Measurements from ENCODE around the gene FARP2.

DNA sequence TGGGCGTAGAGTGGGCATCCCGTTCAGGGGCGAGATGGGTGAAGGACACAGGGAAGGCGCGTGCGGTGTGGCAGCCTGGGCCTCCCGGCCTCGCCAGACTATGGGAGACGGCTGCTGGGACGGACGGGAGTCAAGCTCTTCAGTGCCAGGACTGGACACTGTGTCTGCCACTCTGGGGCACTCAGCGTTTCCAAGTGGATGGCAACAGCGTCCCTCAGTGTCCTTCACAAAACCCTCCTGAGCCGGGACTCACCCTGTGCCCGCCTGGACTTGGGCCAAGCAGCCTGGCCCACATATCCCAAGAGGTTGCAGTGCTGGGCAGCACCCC, 186.2 kb downstream of the FARP2 start:
- no peak for TF ChIP-seq POLR2AphosphoS5 (IDR thresholded peaks at IDR 0.05; ENCODE audit: low read depth, low read length)
- TF ChIP-seq, protein P1, sequence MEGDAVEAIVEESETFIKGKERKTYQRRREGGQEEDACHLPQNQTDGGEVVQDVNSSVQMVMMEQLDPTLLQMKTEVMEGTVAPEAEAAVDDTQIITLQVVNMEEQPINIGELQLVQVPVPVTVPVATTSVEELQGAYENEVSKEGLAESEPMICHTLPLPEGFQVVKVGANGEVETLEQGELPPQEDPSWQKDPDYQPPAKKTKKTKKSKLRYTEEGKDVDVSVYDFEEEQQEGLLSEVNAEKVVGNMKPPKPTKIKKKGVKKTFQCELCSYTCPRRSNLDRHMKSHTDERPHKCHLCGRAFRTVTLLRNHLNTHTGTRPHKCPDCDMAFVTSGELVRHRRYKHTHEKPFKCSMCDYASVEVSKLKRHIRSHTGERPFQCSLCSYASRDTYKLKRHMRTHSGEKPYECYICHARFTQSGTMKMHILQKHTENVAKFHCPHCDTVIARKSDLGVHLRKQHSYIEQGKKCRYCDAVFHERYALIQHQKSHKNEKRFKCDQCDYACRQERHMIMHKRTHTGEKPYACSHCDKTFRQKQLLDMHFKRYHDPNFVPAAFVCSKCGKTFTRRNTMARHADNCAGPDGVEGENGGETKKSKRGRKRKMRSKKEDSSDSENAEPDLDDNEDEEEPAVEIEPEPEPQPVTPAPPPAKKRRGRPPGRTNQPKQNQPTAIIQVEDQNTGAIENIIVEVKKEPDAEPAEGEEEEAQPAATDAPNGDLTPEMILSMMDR (IDR thresholded peaks at IDR 0.05), result no peak
- no peak for TF ChIP-seq RAD21 (IDR thresholded peaks at IDR 0.05; ENCODE audit: low read length)
